ENCODE results near the gene NQO2. TPM values are rescaled to one million over a fixed set of nuclear protein-coding genes. Genes with fewer than 3 reads are reported as not detected.

NQO2 gene
- total RNA-seq, 3 donors from 2014 or later (not counting 1 experiment from before 2014, with no cell fraction given), result 13.1 to 21.7 (median 16.2) TPM

- 19% methylated on average over 8 of the region's 10 CpGs for WGBS (ENCODE audit: insufficient coverage)
- Histone ChIP-seq H3K27ac (ENCODE audit: low read length) (peak overlapping the region; percentile 96), H3K36me3 (ENCODE audit: control insufficient read depth, insufficient read depth, low read length) (no peaks in the 10 kb centered on the region), H3K9me3 (ENCODE audit: control insufficient read depth, insufficient read depth, low read length) (no peaks in the 10 kb centered on the region), H3K4me3 (ENCODE audit: low read length) (peak overlapping the region; percentile 79), H3K27me3 (ENCODE audit: control insufficient read depth, insufficient read depth, low read length) (no peaks in the 10 kb centered on the region), H3K4me1 (ENCODE audit: control insufficient read depth, insufficient read depth, low read length) (peaks cover 25% of the 10 kb centered on the region)
- Mint-ChIP-seq H3K36me3 (no peaks in the 10 kb centered on the region), H3K4me3 (peak overlapping the region; percentile 96), H3K27me3 (ENCODE audit: low read depth in 2 of 2) (no peaks in the 10 kb centered on the region), H3K4me1 (peaks cover 26 to 34% of the 10 kb centered on the region in 2 donors), H3K9me3 (no peaks in the 10 kb centered on the region), H3K27ac (peak overlapping the region; percentile 95 to 99)
- intact Hi-C loops (cut with micrococcal nuclease), result no loop called here
- ATAC-seq (no peak), DNase-seq (peak in 1 of 2 donors; percentile 45)
- no peak for TF ChIP-seq CTCF (IDR thresholded peaks at IDR 0.05)
Observed at GRCh38 chr6:2990932-2991506, 8.7 kb upstream of the NQO2 start.

GRCh38 chr6:2992330-2992979, 7.2 kb upstream of the NQO2 start:
- peak overlapping the region; percentile 14 for H3K4me3 Mint-ChIP-seq
- H3K4me3 ChIP-seq (ENCODE audit: low read length), result no peak overlapping the region
- WGBS (ENCODE audit: insufficient coverage), result 99% methylated on average over 5 of the region's 6 CpGs
- no peak for TF ChIP-seq CTCF (IDR thresholded peaks at IDR 0.05)
- H3K36me3 ChIP-seq (ENCODE audit: control insufficient read depth, insufficient read depth, low read length), result no peaks in the 10 kb centered on the region
- H3K27me3 Mint-ChIP-seq (ENCODE audit: low read depth in 2 of 2), result no peaks in the 10 kb centered on the region
- no peak for DNase-seq
- H3K27ac Mint-ChIP-seq, result peak overlapping the region; percentile 36 to 39
- H3K4me1 ChIP-seq (ENCODE audit: control insufficient read depth, insufficient read depth, low read length), result peaks cover 21% of the 10 kb centered on the region
- no peaks in the 10 kb centered on the region for H3K9me3 ChIP-seq (ENCODE audit: control insufficient read depth, insufficient read depth, low read length)
- no peaks in the 10 kb centered on the region for H3K9me3 Mint-ChIP-seq
- no peak overlapping the region for H3K27ac ChIP-seq (ENCODE audit: low read length)
- no peaks in the 10 kb centered on the region for H3K36me3 Mint-ChIP-seq
- H3K4me1 Mint-ChIP-seq, result peaks cover 21 to 30% of the 10 kb centered on the region in 2 donors
- no peaks in the 10 kb centered on the region for H3K27me3 ChIP-seq (ENCODE audit: control insufficient read depth, insufficient read depth, low read length)
- intact Hi-C loops (cut with micrococcal nuclease), result no loop called here
- no peak for ATAC-seq

- Mint-ChIP-seq H3K27ac (no peak overlapping the region), H3K27me3 (ENCODE audit: low read depth in 2 of 2) (no peaks in the 10 kb centered on the region), H3K36me3 (no peaks in the 10 kb centered on the region), H3K4me3 (no peak overlapping the region), H3K9me3 (no peaks in the 10 kb centered on the region), H3K4me1 (peaks cover 14 to 24% of the 10 kb centered on the region in 2 donors)
- H3K27ac ChIP-seq (ENCODE audit: low read length), result no peak overlapping the region
- no peak for DNase-seq
- no peak overlapping the region for H3K4me3 ChIP-seq (ENCODE audit: low read length)
- no peaks in the 10 kb centered on the region for H3K9me3 ChIP-seq (ENCODE audit: control insufficient read depth, insufficient read depth, low read length)
- 93% methylated on average over 3 of the region's 4 CpGs for WGBS (ENCODE audit: insufficient coverage)
- no peaks in the 10 kb centered on the region for H3K27me3 ChIP-seq (ENCODE audit: control insufficient read depth, insufficient read depth, low read length)
- no peak for ATAC-seq
- TF ChIP-seq CTCF (IDR thresholded peaks at IDR 0.05), result no peak
- intact Hi-C loops (cut with micrococcal nuclease), result no loop called here
- no peaks in the 10 kb centered on the region for H3K36me3 ChIP-seq (ENCODE audit: control insufficient read depth, insufficient read depth, low read length)
- H3K4me1 ChIP-seq (ENCODE audit: control insufficient read depth, insufficient read depth, low read length), result peaks cover 14% of the 10 kb centered on the region
Observed at GRCh38 chr6:2993755-2994317, 5.9 kb upstream of the NQO2 start.
